HCT116 (cell line): Measurements from ENCODE around the gene OR51B5. TPM values are rescaled to one million over a fixed set of nuclear protein-coding genes. Genes with fewer than 3 reads are reported as not detected.

ENCODE experiments used
- ATAC-seq: fragments of 200-7000 bp; cut with Tn5 transposase; 2 replicates; pipeline ENCODE4 v1.9.1; 2020; ENCODE audit warnings: mild to moderate bottlenecking, moderate library complexity
- BruUV-seq: library from RNA; stranded (reverse); fragments of 400-500 nt; replicated peaks from 2 replicates; lab custom pipeline; 2021; lab: Mats Ljungman, UMichigan
- CTCF ChIA-PET: fragments of 300-600 bp; sonication (Branson Sonifier 250); formaldehyde crosslinking; loops from one replicate; lab custom pipeline; 2021; ENCODE audit warnings: antibody characterized with exemption; lab: Charles Lee
- POLR2A ChIA-PET: fragments of 300-600, 350-600 bp; sonication (Branson Sonifier 250); formaldehyde crosslinking; loops from one replicate; lab custom pipeline; 2021; ENCODE audit warnings: antibody characterized with exemption; lab: Charles Lee
- RAD21 ChIA-PET, 2 experiments: fragments of 300-600 bp; sonication (Branson Sonifier 250); formaldehyde crosslinking; loops; one replicate each; lab custom pipeline; 2023; ENCODE audit warnings: low total read pairs in 2 of 2; ENCODE audit not compliant: uncharacterized antibody in 2 of 2, unreplicated experiment in 2 of 2, low non-redundant PET in 1 of 2; lab: Charles Lee
- DNase-seq: peaks from one replicate; pipeline ENCODE4 v3.0.0-alpha.2; 2010; ENCODE audit warnings: low read depth, low spot score
- H2AFZ ChIP-seq: fragments of 200-600 bp; shearing (Covaris generic), sonication (generic); 2 replicates; pipeline ENCODE4 v1.6.1; 2017; ENCODE audit warnings: low read depth, mixed run types, mixed read lengths, antibody characterized with exemption, low read length; ENCODE audit not compliant: poor library complexity, severe bottlenecking
- H3K27ac ChIP-seq: 2 replicates; pipeline ENCODE4 v1.5.1; 2012; ENCODE audit warnings: low read depth, low read length
- H3K27me3 ChIP-seq: fragments of 200-600 bp; sonication (generic); 2 replicates; pipeline ENCODE4 v1.6.1; 2016; ENCODE audit warnings: mixed run types, low read length, mixed read lengths; ENCODE audit not compliant: insufficient read depth
- H3K36me3 ChIP-seq, 2 experiments: fragments of 200-500 bp in 1 of 2; fragments of 200-600 bp in 1 of 2; sonication (Bioruptor generic) in 1 of 2; sonication (generic) in 1 of 2; 2 replicates each; pipeline versions ENCODE4 v1.5.1 to v1.6.1; 2014 to 2016; ENCODE audit warnings: low read length in 2 of 2, inconsistent platforms in 1 of 2, mixed read lengths in 1 of 2, mixed run types in 1 of 2; ENCODE audit not compliant: insufficient read depth in 2 of 2, control insufficient read depth in 1 of 2
- H3K4me1 ChIP-seq, 2 experiments: fragments of 200-600 bp in 1 of 2; sonication (generic) in 1 of 2; 2 replicates each; pipeline versions ENCODE4 v1.5.1 to v1.6.1; 2012 to 2017; ENCODE audit warnings: low read length in 2 of 2, inconsistent platforms in 1 of 2, mild to moderate bottlenecking in 1 of 2, mixed read lengths in 1 of 2, mixed run types in 1 of 2, moderate library complexity in 1 of 2; ENCODE audit not compliant: insufficient read depth in 2 of 2, control insufficient read depth in 1 of 2
- H3K4me2 ChIP-seq: fragments of 200-600 bp; sonication (generic); 2 replicates; pipeline ENCODE4 v1.6.1; 2017; ENCODE audit warnings: mixed run types, low read length, mixed read lengths
- H3K4me3 ChIP-seq, 2 experiments: fragments of 200-600 bp in 1 of 2; sonication (generic) in 1 of 2; replicated peaks in 1 of 2; 2 replicates each; pipeline ENCODE4 v1.5.1; 2011 to 2016; ENCODE audit warnings: low read length in 2 of 2, control low read depth in 1 of 2, low read depth in 1 of 2, mild to moderate bottlenecking in 1 of 2, mixed read lengths in 1 of 2, mixed run types in 1 of 2
- H3K79me2 ChIP-seq: fragments of 200-600 bp; sonication (generic); 2 replicates; pipeline ENCODE4 v1.6.1; 2017; ENCODE audit warnings: mild to moderate bottlenecking, mixed run types, low read length, moderate library complexity, mixed read lengths; ENCODE audit not compliant: insufficient read depth
- H3K9ac ChIP-seq: fragments of 200-600 bp; sonication (generic); 2 replicates; pipeline ENCODE4 v1.6.1; 2016; ENCODE audit warnings: low read length, mixed read lengths
- H3K9me2 ChIP-seq: fragments of 200-600 bp; sonication (generic), shearing (Covaris generic); 2 replicates; pipeline ENCODE4 v1.6.1; 2017; ENCODE audit warnings: mixed run types, mild to moderate bottlenecking, moderate library complexity; ENCODE audit not compliant: insufficient read depth
- H3K9me3 ChIP-seq, 2 experiments: fragments of 200-500 bp in 1 of 2; fragments of 200-600 bp in 1 of 2; sonication (Bioruptor generic) in 1 of 2; sonication (generic) in 1 of 2; 2 replicates each; pipeline ENCODE4 v1.6.1; 2014 to 2017; ENCODE audit warnings: low read length in 2 of 2, mixed read lengths in 2 of 2, inconsistent platforms in 1 of 2, low read depth in 1 of 2, mild to moderate bottlenecking in 1 of 2, mixed run types in 1 of 2, moderate library complexity in 1 of 2; ENCODE audit not compliant: control insufficient read depth in 1 of 2, insufficient read depth in 1 of 2
- H4K20me1 ChIP-seq: fragments of 200-600 bp; sonication (generic), shearing (Covaris generic); 2 replicates; pipeline ENCODE4 v1.6.1; 2017; ENCODE audit warnings: mixed run types, mild to moderate bottlenecking, moderate library complexity; ENCODE audit not compliant: insufficient read depth
- CBX3 ChIP-seq: IDR thresholded peaks from 2 replicates; pipeline ENCODE4 v1.6.1; 2012; ENCODE audit warnings: low read depth
- CEBPB ChIP-seq: IDR thresholded peaks from 2 replicates; pipeline ENCODE4 v1.6.1; 2012; ENCODE audit warnings: low read depth
- EGR1 ChIP-seq: IDR thresholded peaks from 2 replicates; pipeline ENCODE4 v1.6.1; 2012; ENCODE audit warnings: low read depth
- ELF1 ChIP-seq: IDR thresholded peaks from 2 replicates; pipeline ENCODE4 v1.6.1; 2012; ENCODE audit warnings: low read depth, borderline replicate concordance
- EZH2 ChIP-seq: fragments of 200-600 bp; sonication (generic); IDR thresholded peaks from 2 replicates; pipeline ENCODE4 v1.6.1; 2017; ENCODE audit warnings: antibody characterized with exemption, mixed run types
- EZH2phosphoT487 ChIP-seq: fragments of 200-600 bp; IDR thresholded peaks from 2 replicates; pipeline ENCODE4 v1.6.1; 2018; ENCODE audit warnings: antibody characterized with exemption, borderline replicate concordance
- FOSL1 ChIP-seq: IDR thresholded peaks from 2 replicates; pipeline ENCODE4 v1.6.1; 2012; ENCODE audit warnings: low read depth
- JUND ChIP-seq: IDR thresholded peaks from 2 replicates; pipeline ENCODE4 v1.6.1; 2012
- POLR2AphosphoS5 ChIP-seq: IDR thresholded peaks from 2 replicates; pipeline ENCODE4 v1.6.1; 2011; ENCODE audit warnings: mild to moderate bottlenecking, low read depth, low read length, moderate library complexity
- REST ChIP-seq: IDR thresholded peaks from 2 replicates; pipeline ENCODE4 v1.6.1; 2012; ENCODE audit warnings: low read depth
- SIN3A ChIP-seq: IDR thresholded peaks from 2 replicates; pipeline ENCODE4 v1.6.1; 2012; ENCODE audit warnings: low read depth
- SP1 ChIP-seq: IDR thresholded peaks from 2 replicates; pipeline ENCODE4 v1.6.1; 2012; ENCODE audit warnings: low read depth
- SRF ChIP-seq: IDR thresholded peaks from 2 replicates; pipeline ENCODE4 v1.6.1; 2012; ENCODE audit warnings: low read depth
- TCF7L2 ChIP-seq: IDR thresholded peaks from 2 replicates; pipeline ENCODE4 v1.7.0; 2011; ENCODE audit warnings: borderline replicate concordance, inconsistent platforms; ENCODE audit not compliant: insufficient read depth, insufficient read length; ENCODE audit errors: extremely low read depth
- YY1 ChIP-seq: IDR thresholded peaks from 2 replicates; pipeline ENCODE4 v1.6.1; 2011; ENCODE audit warnings: low read length, low read depth, moderate library complexity, mild to moderate bottlenecking; ENCODE audit not compliant: insufficient replicate concordance; ENCODE audit errors: extremely low read depth
- ZFX ChIP-seq: fragments of 450-650 bp; IDR thresholded peaks from 2 replicates; pipeline ENCODE4 v1.6.1; 2017
- ZNF274 ChIP-seq: fragments of 200-500 bp; sonication (Bioruptor generic); IDR thresholded peaks from 2 replicates; pipeline ENCODE4 v1.6.1; 2014; ENCODE audit warnings: mild to moderate bottlenecking, low read depth, low read length, inconsistent platforms
- intact Hi-C: fragments of 100-400 bp; cut with micrococcal nuclease; formaldehyde crosslinking; loops from 2 replicates; pipeline ENCODE4 v1.10.0; 2022
- total RNA-seq: library from RNA; stranded (reverse); gene quantifications from one replicate; pipeline ENCODE4 v1.2.1, GENCODE V29; 2021; ENCODE audit not compliant: unreplicated experiment
- TF ChIP-seq, protein P1 (sequence below): IDR thresholded peaks from 2 replicates; pipeline ENCODE4 v1.6.1; 2012
- TF ChIP-seq, protein P2 (sequence below): IDR thresholded peaks from 2 replicates; pipeline ENCODE4 v1.6.1; 2011; ENCODE audit warnings: mild to moderate bottlenecking, low read length, moderate library complexity; ENCODE audit not compliant: insufficient replicate concordance; ENCODE audit errors: extremely low read depth
- TF ChIP-seq, protein P3 (sequence below): IDR thresholded peaks from 2 replicates; pipeline ENCODE4 v1.6.1; 2012

Gene OR51B5
- total RNA-seq, 1 experiment from 2014 or later: 140 TPM

DNA sequence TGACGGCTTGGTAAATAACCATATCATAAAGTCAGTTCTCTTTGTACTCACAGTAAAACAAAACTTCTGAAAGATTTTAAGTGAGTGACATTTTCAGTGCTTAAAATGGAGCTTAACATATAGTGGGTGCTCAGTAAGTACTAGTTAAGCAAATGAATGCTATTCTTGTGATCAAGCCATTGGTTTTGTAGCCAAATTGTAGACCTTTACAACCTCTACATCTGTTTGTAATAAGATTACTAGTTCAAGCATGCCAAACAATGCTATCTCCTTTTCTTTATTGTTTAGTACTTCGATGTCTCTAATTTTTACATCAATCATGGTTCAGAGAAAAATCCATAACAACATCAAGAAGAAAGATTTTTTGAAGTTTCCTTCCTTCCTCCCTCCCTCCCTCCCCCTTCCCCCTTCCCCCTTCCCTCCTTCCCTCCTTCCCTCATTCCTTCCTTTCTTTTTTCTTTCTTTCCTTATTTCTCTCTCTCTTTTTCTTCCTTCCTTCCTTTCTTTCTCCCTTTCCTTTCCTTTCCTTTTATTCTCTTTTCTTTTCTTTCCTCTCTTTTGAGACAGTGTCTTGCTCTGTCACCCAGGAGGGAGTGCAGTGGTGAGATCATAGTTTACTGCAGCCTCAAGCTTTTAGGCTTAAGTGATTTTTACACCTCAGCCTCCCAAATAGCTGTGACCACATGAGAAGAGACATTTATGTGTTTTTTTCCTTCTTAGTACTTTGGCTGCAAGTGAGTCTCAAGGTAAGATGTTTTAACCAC, 35.9 kb downstream of the OR51B5 start:
- TF ChIP-seq CEBPB (no peak), CBX3 (no peak), POLR2AphosphoS5 (no peak), TCF7L2 (no peak), YY1 (no peak), JUND (no peak), ZFX (no peak), ZNF274 (no peak), ELF1 (no peak), SP1 (no peak), REST (no peak), EGR1 (no peak), SIN3A (no peak), SRF (no peak), EZH2phosphoT487 (no peak), EZH2 (no peak), FOSL1 (no peak)
- TF ChIP-seq, protein P1, sequence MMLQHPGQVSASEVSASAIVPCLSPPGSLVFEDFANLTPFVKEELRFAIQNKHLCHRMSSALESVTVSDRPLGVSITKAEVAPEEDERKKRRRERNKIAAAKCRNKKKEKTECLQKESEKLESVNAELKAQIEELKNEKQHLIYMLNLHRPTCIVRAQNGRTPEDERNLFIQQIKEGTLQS: no peak
- TF ChIP-seq, protein P2, sequence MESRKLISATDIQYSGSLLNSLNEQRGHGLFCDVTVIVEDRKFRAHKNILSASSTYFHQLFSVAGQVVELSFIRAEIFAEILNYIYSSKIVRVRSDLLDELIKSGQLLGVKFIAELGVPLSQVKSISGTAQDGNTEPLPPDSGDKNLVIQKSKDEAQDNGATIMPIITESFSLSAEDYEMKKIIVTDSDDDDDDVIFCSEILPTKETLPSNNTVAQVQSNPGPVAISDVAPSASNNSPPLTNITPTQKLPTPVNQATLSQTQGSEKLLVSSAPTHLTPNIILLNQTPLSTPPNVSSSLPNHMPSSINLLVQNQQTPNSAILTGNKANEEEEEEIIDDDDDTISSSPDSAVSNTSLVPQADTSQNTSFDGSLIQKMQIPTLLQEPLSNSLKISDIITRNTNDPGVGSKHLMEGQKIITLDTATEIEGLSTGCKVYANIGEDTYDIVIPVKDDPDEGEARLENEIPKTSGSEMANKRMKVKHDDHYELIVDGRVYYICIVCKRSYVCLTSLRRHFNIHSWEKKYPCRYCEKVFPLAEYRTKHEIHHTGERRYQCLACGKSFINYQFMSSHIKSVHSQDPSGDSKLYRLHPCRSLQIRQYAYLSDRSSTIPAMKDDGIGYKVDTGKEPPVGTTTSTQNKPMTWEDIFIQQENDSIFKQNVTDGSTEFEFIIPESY: no peak
- TF ChIP-seq, protein P3, sequence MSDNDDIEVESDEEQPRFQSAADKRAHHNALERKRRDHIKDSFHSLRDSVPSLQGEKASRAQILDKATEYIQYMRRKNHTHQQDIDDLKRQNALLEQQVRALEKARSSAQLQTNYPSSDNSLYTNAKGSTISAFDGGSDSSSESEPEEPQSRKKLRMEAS: no peak
- DNase-seq (no peak), ATAC-seq (no peak)
- H3K27ac ChIP-seq: no peak overlapping the region
- H3K4me3 ChIP-seq: no peak overlapping the region
- peaks cover 4% of the 10 kb centered on the region; the same call in 1 of the 2 replicates for H3K79me2 ChIP-seq
- CTCF ChIA-PET: no interaction called here
- no peaks in the 10 kb centered on the region for H3K27me3 ChIP-seq
- intact Hi-C loops: no loop called here
- no peaks in the 10 kb centered on the region for H3K9me2 ChIP-seq
- no TSS peak for BruUV-seq
- H3K4me2 ChIP-seq: no peak overlapping the region
- H4K20me1 ChIP-seq: 0 out of 2 replicates have a peak, but pooled peaks cover 10% of the 10 kb centered on the region
- RAD21 ChIA-PET: no interaction called here
- POLR2A ChIA-PET: no interaction called here
- no peaks in the 10 kb centered on the region for H3K4me1 ChIP-seq
- H2AFZ ChIP-seq: no peak overlapping the region
- H3K9me3 ChIP-seq: no peaks in the 10 kb centered on the region
- H3K36me3 ChIP-seq: peaks cover 7% of the 10 kb centered on the region in 2 experiments; a peak in 2 of 4 replicates
- H3K9ac ChIP-seq: no peak overlapping the region
